Thyroid gland (tissue), 4 donors: ENCODE results near the gene IGF2BP1. TPM values are rescaled to one million over a fixed set of nuclear protein-coding genes. Genes with fewer than 3 reads are reported as not detected.
"Not testable (repeated sequence)": the region's sequence is repeated elsewhere in the genome, so short reads cannot be mapped to it uniquely, and the experiment has no call there.

Experiments used
- DNase-seq, 2 donors: peaks; one replicate each; pipeline ENCODE4 v3.0.0-alpha.2; 2019
- H3K27ac ChIP-seq, 3 donors: fragments of 200-600 bp; sonication (generic); 1 replicate in 2 of 3; 2 replicates in 1 of 3; pipeline ENCODE4 v1.5.1; 2016 to 2019; ENCODE audit warnings: mild to moderate bottlenecking in 1 of 3, moderate library complexity in 1 of 3
- H3K27me3 ChIP-seq: fragments of 200-600 bp; sonication (generic); one replicate; pipeline ENCODE4 v1.5.1; 2019
- H3K36me3 ChIP-seq, 2 donors: fragments of 200-600 bp; sonication (generic); one replicate each; pipeline ENCODE4 v1.5.1; 2016 to 2019
- H3K4me1 ChIP-seq, 2 donors: fragments of 200-600 bp; sonication (generic); one replicate each; pipeline ENCODE4 v1.5.1; 2017 to 2019
- H3K4me3 ChIP-seq, 3 donors: fragments of 200-600 bp; sonication (generic); replicated peaks in 1 of 3; 1 replicate in 2 of 3; 2 replicates in 1 of 3; pipeline ENCODE4 v1.5.1; 2016; ENCODE audit warnings: mild to moderate bottlenecking in 1 of 3
- H3K9me3 ChIP-seq: fragments of 200-600 bp; sonication (generic); one replicate; pipeline ENCODE4 v1.5.1; 2017
- CTCF ChIP-seq, 6 experiments: fragments of 200-600 bp in 3 of 6; fragments of 450-650 bp in 3 of 6; sonication (generic) in 3 of 6; IDR thresholded peaks; one replicate each; pipeline ENCODE4 v1.5.1; 2016 to 2019; ENCODE audit warnings: antibody characterized with exemption in 6 of 6, mild to moderate bottlenecking in 2 of 6, inconsistent platforms in 1 of 6, moderate library complexity in 1 of 6
- POLR2A ChIP-seq, 2 donors: fragments of 450-650 bp; IDR thresholded peaks; one replicate each; pipeline ENCODE4 v1.6.1; 2017; ENCODE audit warnings: antibody characterized with exemption in 2 of 2, mild to moderate bottlenecking in 2 of 2, moderate library complexity in 1 of 2
- WGBS, 2 donors: methylation state at CpG; one replicate each; pipeline ENCODE4 v1.1.5; 2017; 5-methylcytosine and 5-hydroxymethylcytosine counted together
- intact Hi-C: fragments of 100-400 bp; cut with DNase I; formaldehyde crosslinking; loops from one replicate; pipeline ENCODE4 v1.15.1; 2023
- total RNA-seq, 4 donors: library from RNA; depleted of rRNA; stranded (reverse); fragments of >200 nt; gene quantifications; one replicate each; pipeline ENCODE4 v1.2.3, GENCODE V29; 2016

The IGF2BP1 gene
- total RNA-seq, 4 donors from 2014 or later, result 0.33 to 0.94 TPM; not detected in 2

GRCh38 chr17:49082231-49082630, 85.0 kb downstream of the IGF2BP1 start:
- H3K27me3 ChIP-seq, result no peaks in the 10 kb centered on the region
- intact Hi-C loops, result no loop called here
- no peaks in the 10 kb centered on the region for H3K36me3 ChIP-seq
- no peak for DNase-seq
- no peak overlapping the region for H3K4me3 ChIP-seq
- no peak overlapping the region for H3K27ac ChIP-seq
- H3K4me1 ChIP-seq, result no peaks in the 10 kb centered on the region
- WGBS, 2 donors, result 85 to 87% methylated on average over 5 of the region's 5 CpGs
- TF ChIP-seq CTCF (IDR thresholded peaks at IDR 0.05) (no peak), POLR2A (IDR thresholded peaks at IDR 0.05) (no peak)
- no peaks in the 10 kb centered on the region for H3K9me3 ChIP-seq

- H3K4me3 ChIP-seq, H3K4me1 ChIP-seq, intact Hi-C loops, H3K27ac ChIP-seq, H3K9me3 ChIP-seq, H3K27me3 ChIP-seq, H3K36me3 ChIP-seq, DNase-seq: not testable (repeated sequence)
- 19 to 23% methylated on average over 2 of the region's 2 CpGs for WGBS, 2 donors
Measured at GRCh38 chr17:49085046-49085445, 87.9 kb downstream of the IGF2BP1 start.

- H3K4me1 ChIP-seq, result no peaks in the 10 kb centered on the region
- H3K4me3 ChIP-seq, result no peak overlapping the region
- intact Hi-C loops, result no loop called here
- WGBS, 2 donors, result 86 to 93% methylated on average over 5 of the region's 5 CpGs
- no peaks in the 10 kb centered on the region for H3K9me3 ChIP-seq
- H3K36me3 ChIP-seq, result no peaks in the 10 kb centered on the region
- H3K27ac ChIP-seq, result no peak overlapping the region
- DNase-seq, result no peak
- no peak for TF ChIP-seq POLR2A (IDR thresholded peaks at IDR 0.05)
- no peak for TF ChIP-seq CTCF (IDR thresholded peaks at IDR 0.05)
- no peaks in the 10 kb centered on the region for H3K27me3 ChIP-seq
Measured at GRCh38 chr17:49085565-49086315, 88.6 kb downstream of the IGF2BP1 start.

GRCh38 chr17:49086316-49086605, 89.1 kb downstream of the IGF2BP1 start:
- no peak overlapping the region for H3K27ac ChIP-seq
- intact Hi-C loops, result no loop called here
- no peaks in the 10 kb centered on the region for H3K36me3 ChIP-seq
- H3K4me3 ChIP-seq, result no peak overlapping the region
- H3K4me1 ChIP-seq, result no peaks in the 10 kb centered on the region
- H3K27me3 ChIP-seq, result no peaks in the 10 kb centered on the region
- no peak for DNase-seq
- 71 to 94% methylated on average over 1 of the region's 1 CpG for WGBS, 2 donors
- no peaks in the 10 kb centered on the region for H3K9me3 ChIP-seq
- no peak for TF ChIP-seq POLR2A (IDR thresholded peaks at IDR 0.05)
- TF ChIP-seq CTCF (IDR thresholded peaks at IDR 0.05), result no peak

- TF ChIP-seq POLR2A (IDR thresholded peaks at IDR 0.05), result no peak
- no peak for TF ChIP-seq CTCF (IDR thresholded peaks at IDR 0.05)
- intact Hi-C loops, result no loop called here
- Histone ChIP-seq H3K4me1 (no peaks in the 10 kb centered on the region), H3K27ac (no peak overlapping the region), H3K4me3 (no peak overlapping the region), H3K36me3 (no peaks in the 10 kb centered on the region), H3K27me3 (no peaks in the 10 kb centered on the region), H3K9me3 (no peaks in the 10 kb centered on the region)
- no peak for DNase-seq
Measured at GRCh38 chr17:49086649-49087048, 89.5 kb downstream of the IGF2BP1 start.
